Stimulated activated CD4-positive, alpha-beta T cell treated with anti-CD3 and anti-CD28 coated beads, Interleukin-2, amount 100 ng/mL, for 4 hours (primary cell): ENCODE measurements around the gene SUSD3.
A peak's percentile ranks its signal among the peaks of the same experiment; 100 is the strongest.

Experiments
- DNase-seq: peaks from one replicate; pipeline ENCODE4 v3.0.0-alpha.2; 2020; ENCODE audit warnings: low read depth

The SUSD3 gene

GRCh38 chr9:93123561-93124283 is 65.2 kb downstream of the SUSD3 start:
- no peak for DNase-seq

DNA sequence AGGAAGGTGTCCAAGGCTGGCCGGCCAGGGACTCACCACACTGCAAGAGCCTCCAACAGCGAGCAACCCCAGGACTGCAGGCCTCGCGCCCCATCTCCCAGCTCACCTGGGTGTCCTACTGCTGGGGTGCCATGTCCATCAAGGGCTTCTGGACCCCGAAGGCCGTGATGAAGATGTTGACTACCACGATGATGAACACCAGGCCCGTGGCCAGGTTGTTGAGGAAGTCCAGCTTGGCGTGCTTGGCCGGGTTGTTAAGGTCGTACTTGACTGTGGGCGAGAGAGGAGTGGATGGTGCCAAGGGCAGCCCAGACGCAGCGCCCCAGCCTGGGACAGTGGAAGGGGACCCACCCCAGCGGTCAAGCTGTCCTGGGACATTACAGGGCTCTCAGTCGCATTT is 66.3 kb downstream of the SUSD3 start:
- no peak for DNase-seq

DNA sequence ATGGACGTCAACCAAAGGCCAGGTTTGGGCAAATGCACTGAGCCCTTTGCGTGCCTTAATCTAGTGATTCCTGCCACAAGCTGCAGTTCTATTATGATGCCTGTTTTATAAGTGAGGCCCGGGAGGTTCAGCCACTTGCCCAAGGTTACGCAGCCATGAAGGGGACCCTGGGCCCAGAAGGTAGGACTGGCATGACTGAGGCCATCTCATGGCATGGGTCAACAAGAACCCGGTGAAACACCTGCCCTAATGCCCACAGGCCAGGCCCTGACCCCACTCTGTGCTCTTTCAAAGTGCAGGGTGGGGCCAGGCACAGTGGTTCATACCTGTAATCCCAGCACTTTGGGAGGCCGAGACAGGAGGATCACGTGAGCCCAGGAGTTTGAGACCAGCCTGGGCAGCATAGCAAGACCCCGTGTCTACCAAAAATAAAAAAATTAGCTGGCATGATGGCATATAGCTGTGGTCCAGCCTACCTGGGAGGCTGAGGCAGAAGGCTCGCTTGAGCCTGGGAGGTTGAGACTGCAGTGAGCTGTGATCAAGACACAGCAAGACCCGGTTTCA is 66.9 kb downstream of the SUSD3 start:
- no peak for DNase-seq

DNA sequence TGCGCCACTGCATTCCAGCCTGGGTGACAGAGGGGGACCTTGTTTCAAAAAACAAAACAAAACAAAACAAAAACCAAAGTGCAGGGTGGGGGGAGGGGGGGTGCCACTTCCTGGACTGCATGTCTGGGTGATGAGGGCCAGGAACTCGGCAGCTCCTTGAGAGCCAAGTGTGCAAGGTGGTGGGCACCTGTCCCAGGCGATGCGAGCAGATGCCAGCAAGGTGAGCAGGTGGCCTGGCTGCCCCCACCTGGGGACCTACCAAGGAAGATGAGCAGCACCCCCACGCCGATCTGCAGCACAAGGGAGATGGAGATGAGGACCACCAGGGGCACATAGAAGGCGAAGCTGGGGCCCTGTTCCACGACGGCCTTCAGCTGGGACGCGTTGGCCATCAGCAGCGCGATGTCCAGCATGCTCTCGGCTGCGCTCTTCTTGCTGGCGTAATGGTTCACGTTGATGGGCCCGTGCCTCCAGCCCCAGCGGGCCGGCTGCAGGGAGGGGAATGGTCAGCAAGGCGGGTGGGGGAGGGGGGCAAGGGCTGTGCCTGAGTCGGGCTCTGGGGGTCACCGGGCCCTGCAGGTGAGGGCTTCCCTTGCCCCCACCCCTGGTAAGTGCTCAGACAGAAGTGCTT is 67.8 kb downstream of the SUSD3 start:
- DNase-seq, result no peak

DNA sequence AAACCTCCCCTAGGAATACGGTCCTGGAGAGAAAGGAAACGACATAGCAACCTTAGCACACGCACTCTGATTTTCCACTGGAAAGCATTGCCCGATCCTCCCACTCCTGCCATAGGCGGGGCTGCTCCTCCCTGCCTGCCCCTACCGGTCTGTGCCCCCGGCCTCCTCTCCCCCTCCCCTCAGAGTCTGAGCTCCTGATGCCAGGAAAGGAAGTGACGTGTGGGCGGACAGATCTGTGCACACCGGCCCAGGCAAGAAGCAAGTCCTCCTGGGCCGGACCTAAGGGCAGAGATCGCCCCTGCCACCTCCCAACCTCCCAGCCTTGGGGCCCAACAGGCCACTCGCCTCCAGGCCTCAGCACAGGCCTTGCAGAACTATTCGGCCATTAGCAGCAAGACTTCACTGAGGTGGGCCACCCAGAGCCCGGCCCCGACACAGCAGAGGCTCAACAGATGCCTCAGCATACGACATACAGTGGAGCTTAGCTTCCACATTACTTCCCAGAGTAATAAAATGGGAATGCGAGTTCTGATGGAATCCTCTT is 68.4 kb downstream of the SUSD3 start:
- DNase-seq, result no peak

DNA sequence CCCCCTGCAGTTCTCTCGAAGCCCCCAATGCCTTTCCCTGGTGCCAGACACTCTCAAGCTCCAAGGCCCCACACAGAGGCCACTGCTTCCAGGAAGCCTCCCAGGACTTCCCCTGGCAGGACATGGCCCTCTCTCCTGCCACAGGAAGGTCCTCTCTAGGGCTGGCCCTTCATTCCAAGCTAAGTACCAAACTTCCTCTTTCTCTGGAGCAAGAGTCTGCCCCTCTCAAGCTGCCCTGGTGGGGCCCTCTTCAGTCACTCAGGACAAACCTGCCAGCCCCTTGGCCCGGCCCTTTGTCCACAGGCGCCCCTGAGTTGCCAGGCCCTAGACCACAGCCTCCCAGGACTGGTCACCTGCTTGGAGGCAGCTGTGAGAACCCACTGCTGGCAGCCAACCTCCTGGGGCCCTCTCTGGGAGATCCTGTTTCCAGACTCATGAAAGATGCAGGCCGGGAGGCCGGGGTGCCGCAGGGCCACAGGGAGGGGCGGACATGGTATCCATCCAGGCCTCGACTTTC is 69.0 kb downstream of the SUSD3 start:
- DNase-seq, result no peak

DNA sequence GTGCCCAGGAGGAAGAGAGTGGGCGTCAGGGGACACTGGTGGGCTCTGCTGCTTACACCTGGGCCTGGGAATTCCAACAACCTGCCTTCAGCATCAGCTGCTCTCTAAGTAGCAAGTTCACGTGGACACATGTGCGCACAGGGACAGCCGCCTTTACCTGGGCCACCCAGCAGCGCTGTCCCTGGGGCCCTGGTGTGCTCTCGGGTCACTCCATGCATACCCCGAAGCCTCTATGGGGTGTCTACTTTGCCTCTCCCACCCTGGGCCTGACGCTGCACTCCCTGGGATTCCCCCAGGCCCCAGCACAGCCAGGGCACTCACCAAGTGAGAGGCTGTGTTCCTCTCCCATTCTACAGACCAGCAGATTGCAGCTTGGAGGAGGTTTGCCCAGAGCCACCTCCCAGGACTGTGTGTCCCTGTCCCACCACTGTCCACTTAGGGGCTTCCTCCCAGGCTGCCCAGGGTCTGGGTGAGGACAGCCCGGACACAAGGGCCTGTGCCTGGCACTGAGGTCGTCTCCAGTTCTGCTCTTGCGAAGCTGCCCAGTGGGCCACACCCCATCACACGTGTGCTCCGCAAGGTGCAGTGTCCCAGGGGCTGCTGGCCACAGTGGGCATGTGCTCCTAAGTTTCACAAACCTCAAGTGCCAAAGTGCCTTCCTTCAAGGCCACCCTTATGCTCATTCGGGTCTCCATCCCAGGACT is 69.7 kb downstream of the SUSD3 start:
- no peak for DNase-seq

- no peak for DNase-seq
These were observed 70.3 kb downstream of the SUSD3 start for GRCh38 chr9:93128715-93129224.

DNA sequence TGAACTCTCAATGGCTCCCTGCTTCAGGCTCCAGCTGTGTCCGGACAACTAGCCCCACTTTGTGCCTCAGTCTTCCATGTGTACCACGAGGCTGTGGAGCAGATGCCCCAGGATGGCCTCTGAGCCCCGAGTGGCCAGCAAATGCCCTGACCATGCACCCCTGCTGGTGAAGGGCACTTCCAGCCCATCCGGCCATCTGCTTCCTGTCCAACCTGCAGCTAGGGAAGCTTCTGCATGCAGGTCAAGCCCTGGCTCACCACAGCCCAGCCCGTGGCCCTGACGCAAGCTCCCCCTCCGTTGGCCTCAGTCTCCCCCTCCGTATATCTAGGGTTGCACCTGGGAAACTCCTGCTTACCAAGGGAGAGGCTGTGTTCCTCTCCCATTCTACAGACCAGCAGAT is 70.8 kb downstream of the SUSD3 start:
- no peak for DNase-seq

DNA sequence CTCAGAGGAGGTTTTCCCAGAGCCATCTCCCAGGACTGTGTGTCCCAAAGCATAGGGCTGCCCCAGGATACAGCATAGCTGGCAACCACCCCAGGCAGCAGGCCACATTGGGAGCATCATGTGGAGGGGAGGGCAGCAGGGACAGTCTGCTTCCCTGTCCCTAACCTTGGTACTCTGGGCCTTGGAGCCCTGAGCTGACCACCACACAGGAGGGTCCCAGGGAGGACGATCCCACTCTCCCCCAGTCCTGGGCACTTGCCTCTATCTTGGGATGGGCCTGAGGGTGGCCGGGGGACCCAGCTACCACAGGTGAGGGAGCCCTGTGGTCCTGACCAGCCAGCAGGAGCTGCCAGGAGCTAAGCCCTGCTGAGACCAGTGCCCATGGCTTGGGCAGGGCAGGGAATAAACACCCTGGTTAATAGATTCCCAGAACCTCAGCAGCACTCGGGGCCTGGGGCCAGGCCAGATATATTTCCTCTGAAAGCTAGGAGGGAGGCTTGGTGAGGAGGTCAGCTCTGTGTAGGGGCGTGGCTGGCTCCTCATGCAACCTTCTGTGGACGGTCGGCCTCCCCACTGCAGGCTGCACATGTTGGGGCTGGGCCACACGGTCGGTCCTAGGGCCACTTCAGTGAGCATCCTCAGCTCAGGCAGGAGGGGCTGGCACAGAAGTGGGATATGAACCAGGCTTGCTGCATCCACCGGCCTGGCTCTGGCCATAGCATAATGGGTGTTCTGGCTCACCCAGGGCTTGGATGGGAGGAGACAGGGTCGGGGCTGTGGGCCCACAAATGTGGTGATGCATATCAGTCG is 71.4 kb downstream of the SUSD3 start:
- DNase-seq, result no peak

GRCh38 chr9:93130861-93131481 is 72.5 kb downstream of the SUSD3 start:
- DNase-seq, result no peak

- no peak for DNase-seq
These were observed 73.2 kb downstream of the SUSD3 start for GRCh38 chr9:93131599-93132286.

GRCh38 chr9:93132287-93132927 is 73.9 kb downstream of the SUSD3 start:
- no peak for DNase-seq

- no peak for DNase-seq
These were observed 74.6 kb downstream of the SUSD3 start for GRCh38 chr9:93132946-93133680.

DNA sequence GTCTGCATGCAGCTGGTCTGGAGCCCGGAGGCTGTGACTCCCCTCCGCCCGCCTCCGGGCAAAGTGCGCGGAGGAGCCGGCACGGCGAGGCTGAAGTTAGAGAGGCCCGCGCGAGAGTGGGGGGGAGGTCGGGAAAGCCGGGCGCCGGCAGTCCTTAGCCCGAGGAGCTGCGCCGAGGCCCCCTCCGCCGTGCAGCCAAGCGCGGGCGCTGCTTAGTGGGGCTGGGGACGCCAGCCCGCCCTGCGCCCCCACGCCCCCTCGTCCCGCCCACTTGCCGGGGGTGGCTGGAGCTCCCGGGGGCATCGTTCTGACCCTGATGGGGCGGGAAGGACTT is 75.1 kb downstream of the SUSD3 start:
- peak; percentile 19 for DNase-seq

- peak; percentile 89 for DNase-seq
These were observed 75.7 kb downstream of the SUSD3 start, which contains the start of gene NINJ1 for GRCh38 chr9:93134015-93134739. NINJ1 (minus strand) TSS chr9:93134251; CDS start chr9:93134217, 34 bp downstream.
